Activated T-helper 17 cell treated with anti-CD3 and anti-CD28 coated beads, Interleukin-2, amount 50 U/mL, for 72 hours (primary cell): Measurements from ENCODE around the gene POLL. TPM values are rescaled to one million over a fixed set of nuclear protein-coding genes. Genes with fewer than 3 reads are reported as not detected.
A peak's percentile ranks its signal among the peaks of the same experiment; 100 is the strongest.

Source experiments
- ATAC-seq: fragments of 150-1000 bp; cut with Tn5 transposase; replicated peaks from 2 replicates; pipeline ENCODE4 v1.10.0; 2021; ENCODE audit warnings: mild to moderate bottlenecking, moderate library complexity
- H3K27ac Mint-ChIP-seq: one replicate; pipeline ENCODE4 v1.8.0; 2022; ENCODE audit warnings: mixed read lengths
- H3K27me3 Mint-ChIP-seq: one replicate; pipeline ENCODE4 v1.8.0; 2022; ENCODE audit warnings: mixed read lengths
- H3K36me3 Mint-ChIP-seq: one replicate; pipeline ENCODE4 v1.8.0; 2022; ENCODE audit warnings: low read depth, mild to moderate bottlenecking, mixed read lengths
- H3K4me1 Mint-ChIP-seq: one replicate; pipeline ENCODE4 v1.8.0; 2022; ENCODE audit warnings: mixed read lengths
- H3K4me3 Mint-ChIP-seq: one replicate; pipeline ENCODE4 v1.8.0; 2022; ENCODE audit warnings: mild to moderate bottlenecking, mixed read lengths
- H3K9me3 Mint-ChIP-seq: one replicate; pipeline ENCODE4 v1.8.0; 2022; ENCODE audit warnings: mixed read lengths
- total RNA-seq, 2 donors: library from RNA; stranded (reverse); gene quantifications; one replicate each; pipeline ENCODE4 v1.2.3, GENCODE V29; 2022

The POLL gene
- total RNA-seq, 2 donors from 2014 or later: 26.3 to 46.8 TPM

DNA sequence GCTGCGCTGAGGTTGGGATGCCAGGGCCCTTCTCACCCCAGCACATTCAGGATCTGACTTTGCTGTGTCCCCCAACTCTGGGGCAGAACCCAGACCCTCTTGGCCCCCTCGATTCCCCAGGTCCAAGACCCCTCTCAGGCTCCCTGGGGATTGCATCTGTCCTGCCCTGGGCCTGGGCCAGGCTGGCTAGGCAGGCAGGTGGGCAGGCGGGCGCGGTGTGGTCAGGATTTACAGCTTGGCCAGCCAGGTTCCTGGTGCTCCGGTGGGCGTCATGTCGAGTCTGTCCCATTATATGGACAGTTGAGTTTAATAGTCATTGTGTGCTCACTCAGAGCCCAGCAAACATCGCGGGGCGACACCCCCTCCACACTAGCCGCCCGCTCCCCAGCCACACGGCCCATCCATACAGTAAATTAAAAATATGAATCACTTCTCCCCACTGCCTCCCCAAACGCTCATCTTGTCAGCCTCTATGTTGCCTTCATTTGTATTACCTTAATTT, 23.5 kb downstream of the POLL start:
- Mint-ChIP-seq H3K27me3 (peaks cover 41% of the 10 kb centered on the region), H3K27ac (no peak overlapping the region), H3K4me1 (peaks cover 9% of the 10 kb centered on the region), H3K4me3 (no peak overlapping the region), H3K9me3 (no peaks in the 10 kb centered on the region), H3K36me3 (no peaks in the 10 kb centered on the region)
- ATAC-seq: no peak

DNA sequence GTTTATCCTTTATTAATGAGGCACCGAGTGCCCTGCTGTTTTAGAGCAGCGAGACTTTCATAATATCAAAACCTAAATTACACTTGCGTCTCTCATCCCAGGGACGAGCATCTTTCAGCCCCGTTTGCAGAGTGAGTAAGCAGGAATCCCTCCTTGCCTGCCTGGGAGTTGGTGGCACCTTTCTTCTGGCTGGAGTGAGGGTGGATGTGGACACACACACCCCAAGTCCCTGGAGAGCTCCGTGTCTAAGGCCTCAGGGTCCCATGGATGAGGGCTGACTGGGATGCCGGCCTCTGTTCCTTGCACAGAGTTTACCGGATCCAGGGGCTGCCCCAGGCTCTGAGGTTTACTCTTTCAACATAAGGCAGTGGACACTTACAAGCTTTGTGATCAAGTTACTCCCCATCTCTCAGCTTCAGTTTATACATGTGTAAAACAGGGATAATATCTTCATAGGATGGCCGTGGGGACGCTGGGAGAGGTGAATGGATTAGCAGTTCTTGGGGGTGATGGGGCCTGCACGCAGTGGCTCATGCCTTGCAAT, 24.5 kb downstream of the POLL start:
- H3K4me3 Mint-ChIP-seq: no peak overlapping the region
- peaks cover 15% of the 10 kb centered on the region for H3K4me1 Mint-ChIP-seq
- no peaks in the 10 kb centered on the region for H3K36me3 Mint-ChIP-seq
- H3K27ac Mint-ChIP-seq: no peak overlapping the region
- H3K27me3 Mint-ChIP-seq: peaks cover 36% of the 10 kb centered on the region
- no peak for ATAC-seq
- H3K9me3 Mint-ChIP-seq: no peaks in the 10 kb centered on the region

DNA sequence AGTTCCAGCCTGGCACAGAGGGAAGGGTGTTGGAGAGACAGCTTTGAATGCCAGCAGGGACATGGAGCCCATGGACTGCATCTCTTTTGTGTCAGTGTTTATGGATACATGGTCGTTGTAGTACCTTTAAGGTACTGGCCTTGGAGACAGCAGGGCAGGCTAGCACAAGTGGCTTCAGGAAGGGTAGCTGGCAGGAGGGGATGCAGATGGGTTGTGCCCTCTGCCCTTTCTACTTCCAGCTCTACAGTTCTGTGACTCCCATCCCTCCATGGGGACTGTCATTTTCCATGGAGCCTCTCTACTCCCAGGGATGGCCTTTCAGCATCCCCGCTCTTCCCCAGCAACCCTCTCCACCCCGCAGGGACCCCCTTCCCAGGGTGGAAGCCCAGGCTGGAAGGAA, 25.1 kb downstream of the POLL start:
- ATAC-seq: no peak
- H3K36me3 Mint-ChIP-seq: no peaks in the 10 kb centered on the region
- no peaks in the 10 kb centered on the region for H3K9me3 Mint-ChIP-seq
- H3K27me3 Mint-ChIP-seq: peaks cover 30% of the 10 kb centered on the region
- H3K4me1 Mint-ChIP-seq: peaks cover 19% of the 10 kb centered on the region
- H3K27ac Mint-ChIP-seq: no peak overlapping the region
- no peak overlapping the region for H3K4me3 Mint-ChIP-seq

DNA sequence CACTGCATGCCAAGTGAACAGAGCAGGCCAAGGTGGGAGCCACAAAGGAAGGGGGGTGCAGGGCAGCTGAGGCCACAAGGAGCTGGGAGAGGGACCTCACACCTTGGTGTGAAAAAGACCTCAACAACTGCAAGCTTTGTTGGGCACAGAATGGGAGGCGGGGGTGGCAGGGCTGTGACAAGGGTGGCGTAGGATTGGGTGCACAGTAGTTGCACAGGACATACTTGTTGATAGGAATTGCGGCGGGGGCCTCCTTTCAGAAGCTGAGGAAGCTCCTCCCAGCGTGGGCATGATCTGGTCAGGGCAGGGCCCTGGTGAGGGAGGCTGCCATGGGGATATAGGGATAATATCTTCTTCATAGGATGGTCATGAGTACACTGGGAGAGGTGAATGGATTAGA, 25.8 kb downstream of the POLL start:
- H3K4me3 Mint-ChIP-seq: no peak overlapping the region
- no peak overlapping the region for H3K27ac Mint-ChIP-seq
- peaks cover 23% of the 10 kb centered on the region for H3K27me3 Mint-ChIP-seq
- ATAC-seq: no peak
- no peaks in the 10 kb centered on the region for H3K36me3 Mint-ChIP-seq
- no peaks in the 10 kb centered on the region for H3K9me3 Mint-ChIP-seq
- peaks cover 24% of the 10 kb centered on the region for H3K4me1 Mint-ChIP-seq

DNA sequence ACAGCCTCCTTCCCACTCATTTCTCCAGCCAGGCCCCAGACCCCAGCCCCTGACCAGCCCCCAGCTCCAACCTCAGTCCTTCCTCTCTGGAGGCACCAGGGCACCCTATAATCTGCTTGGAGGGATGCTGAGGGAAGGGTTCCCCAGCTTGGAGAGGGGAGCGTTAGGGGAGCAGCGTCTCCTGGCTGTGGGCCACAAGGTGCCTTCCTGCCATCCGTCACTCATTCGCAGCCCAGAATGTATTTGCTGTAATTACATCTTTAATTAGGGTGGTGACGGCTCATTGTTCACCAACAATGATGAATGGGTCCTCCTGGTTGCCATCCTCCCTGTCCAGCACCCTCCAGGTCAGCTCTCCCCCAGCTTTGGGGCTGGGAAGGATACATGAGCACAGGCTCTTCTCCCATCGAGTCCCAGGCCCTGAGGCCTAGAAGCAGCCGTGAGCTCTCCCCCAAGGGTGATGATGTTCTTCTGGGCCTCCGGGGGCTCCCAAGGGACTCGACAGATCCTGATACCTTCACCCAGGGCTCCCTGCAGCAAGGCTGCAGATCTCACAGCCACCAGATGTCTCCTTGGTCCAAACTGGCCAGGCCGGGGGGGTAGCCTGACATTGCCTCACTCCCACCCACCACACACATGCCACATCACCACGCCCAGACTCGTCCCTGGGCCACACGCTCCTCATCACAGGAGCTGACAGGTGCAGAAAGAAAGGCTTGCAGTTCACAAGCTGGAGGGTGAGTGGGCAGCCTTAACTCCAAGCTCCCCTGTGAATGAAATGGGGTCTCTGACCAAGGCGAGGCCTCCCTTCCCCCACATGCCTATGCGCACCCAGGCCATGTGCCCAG, 26.8 kb downstream of the POLL start:
- H3K4me3 Mint-ChIP-seq: no peak overlapping the region
- no peaks in the 10 kb centered on the region for H3K9me3 Mint-ChIP-seq
- H3K36me3 Mint-ChIP-seq: no peaks in the 10 kb centered on the region
- H3K27ac Mint-ChIP-seq: peak overlapping the region; percentile 67
- no peak for ATAC-seq
- peaks cover 20% of the 10 kb centered on the region for H3K4me1 Mint-ChIP-seq
- peaks cover 16% of the 10 kb centered on the region for H3K27me3 Mint-ChIP-seq

DNA sequence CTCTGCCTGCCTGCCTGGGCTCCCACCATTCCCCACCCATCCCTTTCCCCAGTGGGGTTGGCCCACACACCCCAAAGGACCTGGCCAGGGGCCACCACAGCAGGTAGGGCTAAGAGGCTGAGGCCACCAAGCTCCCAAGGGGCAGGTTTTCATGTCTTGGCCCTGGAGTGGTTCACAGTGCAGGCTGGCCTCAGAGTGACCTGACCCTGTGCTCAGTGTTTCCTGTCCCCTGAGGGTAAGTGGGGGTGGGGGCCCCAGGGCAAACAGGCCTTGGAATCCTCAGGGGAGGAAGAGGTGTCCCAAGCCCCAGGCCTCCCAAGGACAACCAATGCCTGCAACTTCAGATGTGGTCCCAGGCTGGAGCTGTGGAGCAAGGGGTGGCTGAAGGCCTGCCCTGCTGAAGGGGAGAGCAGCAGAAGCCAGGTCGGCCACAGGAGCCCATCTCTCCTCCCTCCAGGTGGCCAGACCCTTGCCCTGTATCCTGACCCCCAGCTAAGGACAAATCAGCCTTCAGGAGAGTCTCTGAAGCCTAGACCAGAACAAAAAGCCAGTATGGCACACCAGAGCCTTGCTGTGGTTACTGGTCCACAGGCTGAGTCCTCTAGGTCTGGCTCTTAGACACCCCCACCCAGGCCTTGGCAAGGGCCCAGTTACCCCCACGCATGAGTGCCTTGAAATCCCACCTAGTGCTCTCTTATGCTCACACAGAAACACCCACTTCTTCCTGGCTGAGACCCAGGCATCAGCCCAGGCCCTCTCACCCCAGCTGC, 27.6 kb downstream of the POLL start:
- Mint-ChIP-seq H3K36me3 (no peaks in the 10 kb centered on the region), H3K27me3 (peaks cover 12% of the 10 kb centered on the region), H3K4me1 (peaks cover 20% of the 10 kb centered on the region), H3K9me3 (no peaks in the 10 kb centered on the region), H3K4me3 (no peak overlapping the region), H3K27ac (peak overlapping the region; percentile 67)
- no peak for ATAC-seq

DNA sequence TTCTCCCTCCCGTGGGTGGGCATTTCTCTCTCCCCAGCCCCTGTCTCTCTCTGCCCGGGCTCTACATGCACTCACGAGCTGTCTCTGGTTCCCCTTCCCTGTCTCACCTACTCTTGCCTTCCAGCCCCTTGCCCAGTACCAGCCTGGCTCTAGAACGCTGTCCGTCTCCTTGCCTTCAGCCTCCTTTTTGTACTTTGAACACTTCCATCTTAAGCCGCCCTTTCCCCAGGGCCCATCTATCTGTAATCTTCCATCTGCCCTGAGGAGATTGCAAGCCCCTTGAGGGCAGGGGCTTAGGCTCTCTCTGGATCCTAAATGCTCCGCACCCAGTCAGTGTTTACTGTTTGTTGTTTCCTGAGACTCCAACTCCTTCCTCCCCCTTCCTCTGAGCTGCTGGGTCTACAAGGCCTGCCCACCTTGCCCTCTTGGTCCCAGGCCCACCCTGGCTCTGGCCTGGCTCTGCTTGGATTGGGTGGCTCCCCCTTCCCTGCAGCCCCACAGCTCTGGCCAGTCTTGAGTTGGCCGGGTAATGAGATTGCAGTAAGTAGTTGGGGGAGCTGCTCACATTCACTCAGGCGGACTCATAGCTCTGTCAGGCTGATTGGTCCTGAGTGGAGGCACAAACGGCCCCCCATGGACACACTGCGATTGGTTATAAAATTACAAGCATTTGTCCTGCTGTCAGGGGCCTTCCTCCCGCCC, 28.3 kb downstream of the POLL start:
- no peak overlapping the region for H3K4me3 Mint-ChIP-seq
- no peak for ATAC-seq
- peak overlapping the region; percentile 32 for H3K27ac Mint-ChIP-seq
- peaks cover 20% of the 10 kb centered on the region for H3K4me1 Mint-ChIP-seq
- peaks cover 6% of the 10 kb centered on the region for H3K27me3 Mint-ChIP-seq
- H3K36me3 Mint-ChIP-seq: peaks cover 1% of the 10 kb centered on the region
- no peaks in the 10 kb centered on the region for H3K9me3 Mint-ChIP-seq

DNA sequence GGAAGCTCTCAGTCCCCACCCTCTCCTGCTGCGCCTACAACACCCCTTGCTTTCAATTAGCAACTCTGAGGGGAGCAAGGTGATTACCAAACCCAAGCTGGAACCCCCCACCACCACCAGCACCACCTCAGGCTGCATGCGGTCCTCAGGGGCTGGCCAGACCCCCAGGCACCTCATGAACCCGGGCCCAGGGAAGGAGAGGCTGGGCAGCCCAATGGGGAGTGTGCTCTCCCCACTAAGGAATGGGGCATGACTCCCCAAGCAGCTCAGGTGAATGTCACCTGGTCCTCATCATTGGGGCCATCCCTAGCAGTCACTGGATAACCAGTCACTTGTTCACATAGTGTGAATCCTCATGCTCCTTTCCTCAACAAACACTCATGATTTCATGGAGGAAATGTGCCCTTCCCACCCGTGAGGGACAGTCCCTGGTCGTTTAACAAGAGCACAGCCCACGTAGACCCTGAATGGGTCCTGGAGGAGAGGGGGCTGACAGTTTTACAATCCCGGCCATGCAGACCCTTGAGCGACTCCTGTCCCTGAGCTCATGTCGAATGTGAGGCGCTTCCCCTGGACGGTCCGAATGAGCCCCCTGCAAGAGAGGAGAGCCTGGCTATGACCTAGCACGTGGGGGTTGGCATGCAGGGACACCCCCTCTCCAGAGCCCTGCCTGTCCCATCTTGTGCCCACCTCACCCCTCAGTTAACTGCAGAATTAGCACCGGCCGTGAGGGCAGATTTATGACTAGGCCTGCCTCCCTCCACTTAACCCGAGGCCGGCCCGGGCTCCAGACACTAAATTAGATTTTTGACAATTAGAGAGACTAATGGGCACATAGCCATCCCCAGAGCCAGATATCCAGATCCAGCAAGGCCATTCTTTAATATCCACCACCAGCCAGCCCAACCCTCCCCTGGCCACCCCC, 29.1 kb downstream of the POLL start:
- Mint-ChIP-seq H3K27me3 (peaks cover 2% of the 10 kb centered on the region), H3K9me3 (no peaks in the 10 kb centered on the region), H3K36me3 (peaks cover 10% of the 10 kb centered on the region), H3K4me1 (peaks cover 20% of the 10 kb centered on the region), H3K4me3 (no peak overlapping the region), H3K27ac (peak overlapping the region; percentile 32)
- no peak for ATAC-seq

DNA sequence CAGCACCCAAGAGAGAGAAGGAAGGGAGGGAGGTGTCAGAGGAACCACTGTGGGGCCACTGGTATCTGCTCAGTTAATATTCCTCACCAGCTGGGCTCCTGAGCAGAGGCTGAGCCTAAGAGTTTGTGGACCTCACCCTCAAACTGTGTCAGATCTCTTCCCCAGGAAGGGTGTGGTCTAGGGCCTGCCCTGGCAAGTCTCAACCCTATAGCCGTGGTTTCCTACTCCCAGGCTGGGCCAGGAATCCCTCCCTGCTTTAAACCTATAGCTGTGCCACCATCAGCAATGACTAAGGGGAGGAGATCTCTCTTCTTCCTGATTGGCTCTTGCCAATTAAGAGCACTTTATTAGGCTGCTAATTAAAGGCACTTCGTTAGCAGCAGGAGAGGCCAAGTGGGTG, 29.9 kb downstream of the POLL start:
- no peaks in the 10 kb centered on the region for H3K9me3 Mint-ChIP-seq
- peaks cover 20% of the 10 kb centered on the region for H3K4me1 Mint-ChIP-seq
- peaks cover 17% of the 10 kb centered on the region for H3K36me3 Mint-ChIP-seq
- no peaks in the 10 kb centered on the region for H3K27me3 Mint-ChIP-seq
- H3K27ac Mint-ChIP-seq: peak overlapping the region; percentile 32
- peak; percentile 65 for ATAC-seq
- peak overlapping the region; percentile 5 for H3K4me3 Mint-ChIP-seq

DNA sequence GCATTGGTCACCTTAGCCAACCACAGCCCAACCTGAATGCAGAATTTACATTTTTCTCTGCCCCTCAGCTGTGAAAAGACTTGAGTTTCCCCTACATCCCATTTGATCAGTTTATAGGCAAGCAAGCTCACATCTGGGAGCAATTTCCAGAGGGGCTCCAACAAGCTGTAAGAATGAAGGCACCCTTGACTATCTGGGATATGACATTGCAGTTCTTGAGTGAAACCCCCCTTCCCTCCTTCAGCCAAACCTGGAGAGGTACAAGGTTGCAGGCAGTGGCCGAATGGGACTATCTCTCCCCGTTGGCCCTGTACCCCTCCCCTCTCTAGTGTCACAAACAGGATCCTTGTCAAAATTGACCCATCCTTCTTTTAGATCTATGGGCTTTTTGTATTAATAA, 30.5 kb downstream of the POLL start:
- H3K27me3 Mint-ChIP-seq: no peaks in the 10 kb centered on the region
- peaks cover 24% of the 10 kb centered on the region for H3K36me3 Mint-ChIP-seq
- no peak for ATAC-seq
- no peaks in the 10 kb centered on the region for H3K9me3 Mint-ChIP-seq
- peak overlapping the region; percentile 5 for H3K4me3 Mint-ChIP-seq
- peak overlapping the region; percentile 32 for H3K27ac Mint-ChIP-seq
- peaks cover 20% of the 10 kb centered on the region for H3K4me1 Mint-ChIP-seq

DNA sequence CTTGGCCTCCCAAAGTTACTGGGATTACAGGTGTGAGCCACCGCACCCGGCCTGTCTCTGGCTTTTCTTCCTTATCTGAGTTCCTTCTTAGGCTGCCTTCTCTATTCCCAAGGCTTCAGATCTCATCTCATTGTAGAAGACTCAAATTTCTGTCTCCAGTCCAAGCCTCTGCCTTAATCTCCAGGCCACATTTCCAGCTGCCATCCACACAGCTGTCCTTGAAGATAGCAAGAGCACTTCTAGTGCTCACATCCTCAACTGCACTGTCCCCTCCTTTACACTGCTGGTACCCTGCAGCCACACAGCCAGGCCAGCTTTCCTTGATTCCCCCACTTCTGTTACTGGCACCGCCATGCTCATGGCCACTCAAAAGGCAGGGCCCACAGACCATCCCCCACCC, 35.6 kb downstream of the POLL start:
- Mint-ChIP-seq H3K4me3 (no peak overlapping the region), H3K27me3 (no peaks in the 10 kb centered on the region), H3K4me1 (peaks cover 7% of the 10 kb centered on the region), H3K36me3 (peaks cover 42% of the 10 kb centered on the region), H3K27ac (no peak overlapping the region), H3K9me3 (no peaks in the 10 kb centered on the region)
- no peak for ATAC-seq

DNA sequence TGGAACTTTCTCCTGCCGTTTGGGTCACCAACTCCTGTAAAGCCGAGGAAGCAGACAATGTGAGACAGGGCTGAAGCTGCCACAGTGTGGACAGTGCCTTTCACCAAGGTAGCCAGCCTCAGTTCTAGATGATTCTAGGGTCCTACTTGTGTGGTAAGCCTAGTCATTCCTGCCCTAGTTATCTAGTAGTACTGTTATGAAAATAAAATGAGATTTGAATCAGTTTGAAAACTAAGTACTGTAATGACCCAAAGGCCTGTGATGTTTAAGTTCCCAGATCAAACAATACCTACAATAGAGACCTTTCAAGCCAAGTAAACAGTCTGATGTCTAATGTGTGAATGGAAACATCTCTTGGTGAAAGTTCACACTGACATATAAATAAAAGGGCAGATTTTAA, 37.1 kb downstream of the POLL start:
- Mint-ChIP-seq H3K4me1 (peaks cover 6% of the 10 kb centered on the region), H3K27me3 (no peaks in the 10 kb centered on the region), H3K9me3 (no peaks in the 10 kb centered on the region), H3K27ac (peak overlapping the region; percentile 64), H3K36me3 (peaks cover 47% of the 10 kb centered on the region), H3K4me3 (no peak overlapping the region)
- ATAC-seq: peak; percentile 84

DNA sequence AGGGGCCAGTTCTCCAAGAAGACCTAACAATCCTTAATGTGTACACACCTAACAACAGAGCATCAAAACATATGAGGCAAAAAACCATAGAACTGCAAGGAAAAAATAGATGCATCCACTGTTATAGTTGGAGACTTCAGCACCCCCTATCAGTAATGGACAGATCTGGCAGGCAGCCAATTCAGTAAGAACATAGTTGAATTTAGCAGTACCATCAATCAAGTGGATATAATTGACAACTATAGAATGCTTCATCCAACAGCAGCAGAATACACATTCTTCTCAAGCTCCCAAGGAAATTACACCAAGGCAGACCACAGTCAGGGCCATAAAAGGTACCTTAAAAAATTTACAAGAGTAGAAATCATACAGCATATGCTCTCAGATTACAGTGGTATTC, 42.2 kb downstream of the POLL start:
- no peak for ATAC-seq
- Mint-ChIP-seq H3K36me3 (peaks cover 32% of the 10 kb centered on the region), H3K4me3 (no peak overlapping the region)

More for the DNA sequence above, 42.2 kb downstream of the POLL start:
- Mint-ChIP-seq H3K9me3 (no peaks in the 10 kb centered on the region), H3K4me1 (peaks cover 3% of the 10 kb centered on the region), H3K27ac (no peak overlapping the region), H3K27me3 (no peaks in the 10 kb centered on the region)
